Measurements from ENCODE around the gene POLA1. TPM values are rescaled to one million over a fixed set of nuclear protein-coding genes. Genes with fewer than 3 reads are reported as not detected.

Gene POLA1
- total and polyA plus RNA-seq, 11 donors = 1.9 to 8.1 (median 6.5) TPM

DNA sequence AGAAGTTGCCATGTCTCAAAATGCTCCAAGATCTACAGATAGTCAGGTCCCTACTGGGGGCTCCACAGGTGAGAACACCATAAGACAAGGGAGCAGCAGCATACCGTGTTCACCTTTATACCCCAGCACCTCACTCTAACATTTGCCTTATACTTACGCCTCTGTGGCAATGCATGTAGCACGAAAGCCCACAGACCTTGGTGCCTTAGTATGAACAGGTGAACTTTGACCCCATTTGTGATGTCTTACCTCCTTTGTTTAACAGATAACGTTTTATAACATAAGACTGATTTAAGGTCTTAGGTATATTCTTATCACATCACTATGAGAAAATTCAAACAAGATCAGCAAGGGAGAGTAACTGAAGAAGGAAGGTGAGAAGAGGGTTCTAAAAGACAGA, 193.2 kb downstream of the POLA1 start:
- DNase-seq = no peak
- H3K4me1 ChIP-seq = no peaks in the 10 kb centered on the region
- peaks cover 0 to 11% (median 0%) of the 10 kb centered on the region in 9 donors for H3K36me3 ChIP-seq
- ATAC-seq = no peak
- H3K27ac ChIP-seq = no peak overlapping the region
- no peaks in the 10 kb centered on the region for H3K9me3 ChIP-seq
- intact Hi-C loops (cut with DNase I) = loop anchor here in 1 of 10 donors (10.0 kb wide), 1 partner anchor 58 kb away; no protein-coding TSS in a partner anchor
- 69 to 97% (median 85%) methylated on average over 4 of the region's 4 CpGs for WGBS, 4 donors
- TF ChIP-seq, protein P1, sequence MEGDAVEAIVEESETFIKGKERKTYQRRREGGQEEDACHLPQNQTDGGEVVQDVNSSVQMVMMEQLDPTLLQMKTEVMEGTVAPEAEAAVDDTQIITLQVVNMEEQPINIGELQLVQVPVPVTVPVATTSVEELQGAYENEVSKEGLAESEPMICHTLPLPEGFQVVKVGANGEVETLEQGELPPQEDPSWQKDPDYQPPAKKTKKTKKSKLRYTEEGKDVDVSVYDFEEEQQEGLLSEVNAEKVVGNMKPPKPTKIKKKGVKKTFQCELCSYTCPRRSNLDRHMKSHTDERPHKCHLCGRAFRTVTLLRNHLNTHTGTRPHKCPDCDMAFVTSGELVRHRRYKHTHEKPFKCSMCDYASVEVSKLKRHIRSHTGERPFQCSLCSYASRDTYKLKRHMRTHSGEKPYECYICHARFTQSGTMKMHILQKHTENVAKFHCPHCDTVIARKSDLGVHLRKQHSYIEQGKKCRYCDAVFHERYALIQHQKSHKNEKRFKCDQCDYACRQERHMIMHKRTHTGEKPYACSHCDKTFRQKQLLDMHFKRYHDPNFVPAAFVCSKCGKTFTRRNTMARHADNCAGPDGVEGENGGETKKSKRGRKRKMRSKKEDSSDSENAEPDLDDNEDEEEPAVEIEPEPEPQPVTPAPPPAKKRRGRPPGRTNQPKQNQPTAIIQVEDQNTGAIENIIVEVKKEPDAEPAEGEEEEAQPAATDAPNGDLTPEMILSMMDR (IDR thresholded peaks at IDR 0.05) = no peak
- TF ChIP-seq POLR2A (IDR thresholded peaks at IDR 0.05) = no peak
- peaks cover 0 to under 1% (median 0%) of the 10 kb centered on the region in 9 donors for H3K27me3 ChIP-seq
- no peak overlapping the region for H3K4me3 ChIP-seq

DNA sequence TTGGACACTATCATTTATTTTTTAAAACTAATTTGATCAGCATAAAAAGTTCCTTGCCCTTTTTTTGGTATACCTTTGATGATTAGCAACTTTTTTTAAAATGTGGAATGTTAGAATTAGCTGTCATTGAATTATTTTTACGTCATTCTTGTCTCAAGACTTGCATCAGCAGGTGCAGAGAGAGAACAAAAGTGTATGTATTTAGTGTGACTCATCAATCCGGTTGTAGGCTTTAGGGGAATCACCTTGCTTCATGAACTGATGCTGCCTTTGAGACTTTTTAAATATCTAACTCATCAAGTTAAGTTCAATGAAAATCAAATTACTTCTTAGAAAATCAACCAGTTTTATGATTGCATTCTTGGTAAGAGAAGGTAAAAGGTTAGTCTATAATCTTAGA, 197.0 kb downstream of the POLA1 start:
- no peaks in the 10 kb centered on the region for H3K27me3 ChIP-seq
- ATAC-seq = no peak
- H3K4me3 ChIP-seq = no peak overlapping the region
- 67 to 95% (median 85%) methylated on average over 2 of the region's 2 CpGs for WGBS, 4 donors
- H3K4me1 ChIP-seq = no peaks in the 10 kb centered on the region
- no peak overlapping the region for H3K27ac ChIP-seq
- no peak for DNase-seq
- peaks cover 0 to 7% (median 0%) of the 10 kb centered on the region in 12 donors for H3K9me3 ChIP-seq
- peaks cover 0 to 11% (median 0%) of the 10 kb centered on the region in 9 donors for H3K36me3 ChIP-seq
- TF ChIP-seq, protein P1 (IDR thresholded peaks at IDR 0.05) = no peak
- TF ChIP-seq POLR2A (IDR thresholded peaks at IDR 0.05) = no peak
- intact Hi-C loops (cut with DNase I) = no loop called here

DNA sequence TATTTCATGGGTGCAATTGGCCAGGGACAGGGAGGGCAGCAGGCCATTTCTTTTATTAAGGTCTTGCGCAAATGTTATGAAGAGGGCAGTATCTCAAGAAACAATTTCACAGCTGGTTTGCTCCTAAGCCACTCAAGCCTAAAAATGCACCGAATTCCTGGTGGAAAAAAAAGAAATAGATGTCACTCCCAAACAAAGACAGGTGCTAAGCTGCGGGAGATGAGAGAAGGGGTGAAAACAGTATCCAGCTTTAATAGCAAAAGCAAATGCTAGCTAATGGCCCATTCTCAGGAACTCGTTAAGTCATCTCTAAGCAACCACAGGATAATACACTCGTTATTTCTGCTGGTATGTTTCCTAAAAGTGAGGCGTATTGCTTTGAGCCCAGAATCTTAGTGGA, 205.7 kb downstream of the POLA1 start:
- no peak overlapping the region for H3K27ac ChIP-seq
- no peaks in the 10 kb centered on the region for H3K4me1 ChIP-seq
- intact Hi-C loops (cut with DNase I) = no loop called here
- TF ChIP-seq, protein P1 (IDR thresholded peaks at IDR 0.05) = no peak
- TF ChIP-seq POLR2A (IDR thresholded peaks at IDR 0.05) = no peak
- H3K36me3 ChIP-seq = no peaks in the 10 kb centered on the region
- no peak for ATAC-seq
- H3K27me3 ChIP-seq = no peaks in the 10 kb centered on the region
- no peak overlapping the region for H3K4me3 ChIP-seq
- no peaks in the 10 kb centered on the region for H3K9me3 ChIP-seq
- WGBS, 4 donors = 65 to 90% (median 77%) methylated on average over 6 of the region's 6 CpGs
- DNase-seq = no peak

DNA sequence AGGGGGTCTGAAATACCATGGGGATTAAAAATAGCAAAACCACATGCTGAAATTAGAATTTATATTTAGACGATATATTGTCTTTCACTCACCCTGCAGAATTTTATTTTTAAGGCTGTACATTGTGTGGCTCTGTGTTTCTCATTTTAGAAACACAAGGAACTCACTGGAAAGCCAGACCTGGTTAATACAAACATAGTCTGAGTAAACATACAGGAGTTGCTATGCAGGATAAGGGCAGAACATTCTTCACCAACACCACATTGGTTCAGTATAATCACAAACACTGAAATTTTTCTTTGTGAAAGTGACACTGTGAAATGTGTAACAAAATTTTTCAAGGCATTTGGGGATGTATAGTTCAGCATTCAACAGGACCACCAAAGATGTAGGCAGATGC, 206.5 kb downstream of the POLA1 start:
- Histone ChIP-seq H3K9me3 (no peaks in the 10 kb centered on the region), H3K4me3 (no peak overlapping the region), H3K36me3 (no peaks in the 10 kb centered on the region), H3K27me3 (no peaks in the 10 kb centered on the region), H3K27ac (no peak overlapping the region), H3K4me1 (no peaks in the 10 kb centered on the region)
- DNase-seq (no peak), ATAC-seq (peak in 2 of 4 donors; percentile 58 to 83)
- WGBS, 4 donors = 39 to 66% (median 59%) methylated on average over 1 of the region's 1 CpG
- intact Hi-C loops (cut with DNase I) = no loop called here
- no peak for TF ChIP-seq POLR2A (IDR thresholded peaks at IDR 0.05)
- TF ChIP-seq, protein P1 (IDR thresholded peaks at IDR 0.05) = no peak

Data from heart left ventricle (tissue), 16 donors.